Measurements from ENCODE around the gene OSBPL2.

OSBPL2 gene

DNA sequence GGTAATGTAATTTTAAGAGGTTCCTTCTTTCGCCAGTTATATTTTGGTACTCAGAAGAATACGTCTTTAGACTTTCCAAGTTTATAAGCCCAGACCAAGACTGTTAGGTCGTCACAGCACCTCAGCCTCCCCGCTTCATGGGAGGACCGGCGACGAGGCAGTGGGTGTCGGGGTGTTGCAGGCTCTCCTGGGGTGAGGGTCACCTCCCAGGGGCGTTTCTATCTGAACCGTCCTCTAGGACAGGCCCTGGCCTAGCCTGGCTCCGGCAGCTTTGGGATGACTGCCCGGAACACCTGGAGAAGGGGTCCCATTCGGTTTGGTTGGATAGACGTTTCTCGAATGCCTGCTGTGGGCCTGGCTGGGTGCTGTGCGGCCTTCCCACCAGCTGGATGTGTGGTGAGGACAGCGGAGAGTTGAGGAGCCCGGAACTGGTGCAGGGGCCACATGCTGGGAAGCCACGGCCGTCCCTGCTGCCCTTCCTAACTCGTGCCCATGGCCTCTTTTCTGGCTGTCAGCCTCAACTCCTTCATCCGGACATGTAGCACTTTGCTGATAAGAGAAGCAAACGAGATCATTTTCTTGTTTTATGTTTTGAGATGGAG is 1.1 kb downstream of the OSBPL2 start:
- no peak for DNase-seq (ENCODE audit: low read depth, low spot score)
- TF ChIP-seq, protein P1, sequence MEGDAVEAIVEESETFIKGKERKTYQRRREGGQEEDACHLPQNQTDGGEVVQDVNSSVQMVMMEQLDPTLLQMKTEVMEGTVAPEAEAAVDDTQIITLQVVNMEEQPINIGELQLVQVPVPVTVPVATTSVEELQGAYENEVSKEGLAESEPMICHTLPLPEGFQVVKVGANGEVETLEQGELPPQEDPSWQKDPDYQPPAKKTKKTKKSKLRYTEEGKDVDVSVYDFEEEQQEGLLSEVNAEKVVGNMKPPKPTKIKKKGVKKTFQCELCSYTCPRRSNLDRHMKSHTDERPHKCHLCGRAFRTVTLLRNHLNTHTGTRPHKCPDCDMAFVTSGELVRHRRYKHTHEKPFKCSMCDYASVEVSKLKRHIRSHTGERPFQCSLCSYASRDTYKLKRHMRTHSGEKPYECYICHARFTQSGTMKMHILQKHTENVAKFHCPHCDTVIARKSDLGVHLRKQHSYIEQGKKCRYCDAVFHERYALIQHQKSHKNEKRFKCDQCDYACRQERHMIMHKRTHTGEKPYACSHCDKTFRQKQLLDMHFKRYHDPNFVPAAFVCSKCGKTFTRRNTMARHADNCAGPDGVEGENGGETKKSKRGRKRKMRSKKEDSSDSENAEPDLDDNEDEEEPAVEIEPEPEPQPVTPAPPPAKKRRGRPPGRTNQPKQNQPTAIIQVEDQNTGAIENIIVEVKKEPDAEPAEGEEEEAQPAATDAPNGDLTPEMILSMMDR (IDR thresholded peaks at IDR 0.05; ENCODE audit: low read depth, low read length) = no peak
- in situ Hi-C loops (cut with HindIII; ENCODE audit: low sequenced_read_pairs) = no loop called here
- peak overlapping the region; percentile 51 for H3K4me3 ChIP-seq (ENCODE audit: low read depth, low read length)

DNA sequence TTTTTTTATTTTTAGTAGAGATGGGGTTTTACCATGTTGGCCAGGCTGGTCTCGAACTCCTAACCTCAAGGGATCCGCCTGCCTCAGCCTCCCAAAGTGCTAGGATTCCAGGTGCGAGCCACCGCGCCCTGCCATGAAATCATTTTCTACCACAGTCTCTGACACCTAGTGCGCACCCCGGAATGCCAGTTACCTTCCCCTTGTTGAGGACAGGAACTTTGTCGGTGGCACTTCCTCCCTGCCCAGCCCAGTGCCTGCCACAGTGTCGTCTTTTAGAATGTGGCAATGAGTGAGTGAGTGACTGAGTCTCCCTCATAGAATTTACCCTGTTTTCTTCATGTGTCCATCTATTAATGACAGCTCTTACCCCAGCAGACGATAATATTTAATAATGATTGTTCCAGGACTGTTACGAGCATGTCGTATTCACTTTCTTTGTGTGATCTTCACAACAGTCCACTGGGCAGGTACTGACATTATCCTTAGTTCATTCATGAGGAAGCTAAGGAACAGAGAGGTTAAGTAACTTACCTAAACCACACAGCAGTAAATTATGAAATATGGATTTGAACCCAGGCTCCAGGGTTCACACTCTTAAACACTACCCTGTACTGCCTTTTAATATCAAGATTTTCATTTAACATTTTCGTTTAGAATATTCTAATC is 1.8 kb downstream of the OSBPL2 start:
- no peak for DNase-seq (ENCODE audit: low read depth, low spot score)
- TF ChIP-seq, protein P1 (IDR thresholded peaks at IDR 0.05; ENCODE audit: low read depth, low read length) = no peak
- in situ Hi-C loops (cut with HindIII; ENCODE audit: low sequenced_read_pairs) = no loop called here
- no peak overlapping the region for H3K4me3 ChIP-seq (ENCODE audit: low read depth, low read length)

DNA sequence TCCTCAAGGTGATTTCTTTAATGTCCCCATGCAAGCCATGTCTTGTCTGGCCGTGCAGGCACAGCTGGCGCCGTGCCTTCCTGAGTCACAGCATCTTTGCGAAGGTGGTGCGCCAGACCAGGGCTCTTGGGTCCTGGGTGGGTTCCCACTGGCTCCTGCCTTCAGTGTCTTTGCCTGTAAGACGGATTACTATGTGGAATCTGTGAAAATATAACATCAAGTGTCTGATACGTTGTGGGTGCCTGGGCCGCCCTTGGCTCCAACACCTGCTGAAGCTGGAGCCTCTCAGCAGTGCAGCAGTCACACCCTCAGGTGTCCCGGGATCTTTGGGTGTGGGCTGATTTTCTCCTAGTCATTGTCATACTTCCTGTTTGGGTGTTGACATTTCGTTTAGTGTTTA is 3.2 kb downstream of the OSBPL2 start:
- in situ Hi-C loops (cut with HindIII; ENCODE audit: low sequenced_read_pairs) = no loop called here
- DNase-seq (ENCODE audit: low read depth, low spot score) = no peak
- TF ChIP-seq, protein P1 (IDR thresholded peaks at IDR 0.05; ENCODE audit: low read depth, low read length) = no peak
- no peak overlapping the region for H3K4me3 ChIP-seq (ENCODE audit: low read depth, low read length)

DNA sequence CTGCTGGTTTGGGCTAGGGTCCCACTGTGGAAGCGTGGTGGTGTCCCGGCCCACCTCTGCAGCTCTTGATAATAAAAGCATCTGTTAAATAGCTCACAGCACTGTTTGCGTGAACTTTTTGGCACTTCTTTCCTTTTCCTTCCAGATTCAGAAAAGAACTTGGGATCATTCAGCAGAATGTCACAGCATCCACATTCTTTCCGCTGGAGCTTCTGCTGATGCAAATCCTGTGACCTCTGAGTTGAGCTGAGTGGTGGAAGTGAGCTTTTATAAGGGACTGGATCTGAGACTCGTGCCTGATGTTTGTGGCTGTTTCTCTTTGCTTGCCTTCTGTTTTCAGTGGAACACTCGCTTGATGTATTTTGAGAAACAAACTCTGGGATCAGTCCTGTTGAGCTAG is 3.9 kb downstream of the OSBPL2 start:
- in situ Hi-C loops (cut with HindIII; ENCODE audit: low sequenced_read_pairs) = no loop called here
- TF ChIP-seq, protein P1 (IDR thresholded peaks at IDR 0.05; ENCODE audit: low read depth, low read length) = no peak
- no peak for DNase-seq (ENCODE audit: low read depth, low spot score)
- H3K4me3 ChIP-seq (ENCODE audit: low read depth, low read length) = no peak overlapping the region

DNA sequence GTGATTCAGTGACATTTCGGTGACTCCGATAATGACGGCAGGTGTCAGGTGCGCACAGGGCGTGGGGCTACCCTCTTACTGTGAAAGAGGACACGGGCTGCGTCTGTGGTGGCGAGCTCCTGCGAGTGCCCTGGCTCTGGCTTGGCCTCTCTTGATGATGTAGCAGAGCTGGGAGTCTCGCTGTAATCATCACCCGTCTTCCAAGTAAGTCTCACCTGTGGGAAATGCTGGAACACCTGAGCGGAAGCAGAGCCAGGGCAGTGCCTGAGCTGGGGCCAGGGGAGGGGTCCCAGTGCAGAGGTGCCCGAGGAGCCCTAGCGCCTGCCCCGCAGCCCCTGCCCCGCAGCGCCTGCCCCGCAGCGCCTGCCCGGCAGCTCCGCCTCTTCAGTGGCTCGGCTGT is 4.8 kb downstream of the OSBPL2 start:
- DNase-seq (ENCODE audit: low read depth, low spot score) = no peak
- TF ChIP-seq, protein P1 (IDR thresholded peaks at IDR 0.05; ENCODE audit: low read depth, low read length) = no peak
- in situ Hi-C loops (cut with HindIII; ENCODE audit: low sequenced_read_pairs) = no loop called here
- H3K4me3 ChIP-seq (ENCODE audit: low read depth, low read length) = no peak overlapping the region

DNA sequence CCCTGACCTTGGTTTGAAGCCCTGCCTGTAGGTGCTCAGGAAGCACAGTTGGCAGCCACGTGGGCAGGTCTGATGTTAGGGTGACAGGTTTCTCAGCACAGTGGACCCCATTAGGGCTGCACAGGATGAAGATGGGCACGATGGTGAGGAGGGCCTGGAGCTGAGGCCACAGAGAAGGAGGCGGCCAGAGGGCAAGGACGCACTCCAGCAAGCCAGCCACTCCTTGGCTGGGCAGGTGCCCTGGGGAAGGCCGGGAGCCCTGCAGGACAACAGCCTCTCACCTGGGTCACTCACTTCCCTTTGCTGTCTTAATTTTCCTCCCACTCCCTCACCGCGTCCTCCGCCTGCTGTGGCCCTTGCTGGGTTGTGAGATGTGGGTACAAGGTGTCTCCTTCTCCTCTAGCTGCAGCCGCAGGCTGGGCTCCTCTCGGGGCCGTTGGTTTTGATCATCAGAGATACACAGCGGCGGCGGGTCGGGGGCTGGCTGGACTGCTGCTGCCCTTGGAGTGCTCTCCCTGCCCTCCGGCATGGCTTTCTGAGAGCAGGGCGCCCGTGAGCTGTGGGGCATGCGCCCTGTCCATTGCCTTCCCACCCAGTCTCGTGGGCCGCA is 5.7 kb downstream of the OSBPL2 start:
- TF ChIP-seq, protein P1 (IDR thresholded peaks at IDR 0.05; ENCODE audit: low read depth, low read length) = no peak
- DNase-seq (ENCODE audit: low read depth, low spot score) = no peak
- in situ Hi-C loops (cut with HindIII; ENCODE audit: low sequenced_read_pairs) = no loop called here
- no peak overlapping the region for H3K4me3 ChIP-seq (ENCODE audit: low read depth, low read length)

Data from astrocyte of the spinal cord (primary cell).